ENCODE data around the gene NFIA. TPM values are rescaled to one million over a fixed set of nuclear protein-coding genes. Genes with fewer than 3 reads are reported as not detected.

Gene NFIA
- total RNA-seq, 1 donor from 2014 or later: 31.3 TPM

DNA sequence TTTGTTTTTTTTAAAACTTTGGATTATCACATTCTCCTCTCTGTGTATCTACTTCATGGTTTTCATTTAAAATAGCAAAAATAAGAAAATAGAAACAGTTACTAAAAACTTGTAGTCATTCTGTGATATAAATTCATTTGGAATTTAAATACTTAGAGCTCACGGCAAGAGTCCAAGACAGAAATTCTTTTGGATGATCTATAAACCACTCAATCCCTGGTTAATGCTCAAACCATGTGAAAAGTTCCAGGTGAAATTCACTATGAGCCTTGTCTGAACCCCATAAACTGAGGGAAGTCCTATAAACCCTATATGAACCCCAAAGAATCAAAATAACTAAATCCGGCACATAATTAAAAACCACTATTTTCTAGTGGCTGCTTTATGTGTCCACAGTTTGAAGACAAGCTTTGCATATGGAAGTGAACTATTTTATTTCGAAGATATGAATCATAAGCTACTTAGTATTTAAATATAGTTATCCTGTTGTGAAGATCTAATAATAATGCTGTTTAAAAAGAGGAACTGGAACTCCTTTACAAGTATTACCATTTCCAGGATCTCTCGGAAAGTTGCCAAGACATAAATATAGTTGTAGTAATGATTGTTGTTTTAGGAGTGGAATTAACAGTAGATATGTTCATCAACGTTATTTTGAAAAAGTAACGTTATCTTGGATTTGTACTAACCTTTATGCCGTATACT is 163.5 kb downstream of the NFIA start:
- peaks cover 8 to 31% (median 26%) of the 10 kb centered on the region in 3 donors for H3K4me1 ChIP-seq (ENCODE audit: control insufficient read depth in 3 of 3, insufficient read depth in 3 of 3, low read length in 3 of 3)
- H3K27me3 ChIP-seq (ENCODE audit: control insufficient read depth in 3 of 3, insufficient read depth in 3 of 3, low read length in 3 of 3): no peaks in the 10 kb centered on the region

DNA sequence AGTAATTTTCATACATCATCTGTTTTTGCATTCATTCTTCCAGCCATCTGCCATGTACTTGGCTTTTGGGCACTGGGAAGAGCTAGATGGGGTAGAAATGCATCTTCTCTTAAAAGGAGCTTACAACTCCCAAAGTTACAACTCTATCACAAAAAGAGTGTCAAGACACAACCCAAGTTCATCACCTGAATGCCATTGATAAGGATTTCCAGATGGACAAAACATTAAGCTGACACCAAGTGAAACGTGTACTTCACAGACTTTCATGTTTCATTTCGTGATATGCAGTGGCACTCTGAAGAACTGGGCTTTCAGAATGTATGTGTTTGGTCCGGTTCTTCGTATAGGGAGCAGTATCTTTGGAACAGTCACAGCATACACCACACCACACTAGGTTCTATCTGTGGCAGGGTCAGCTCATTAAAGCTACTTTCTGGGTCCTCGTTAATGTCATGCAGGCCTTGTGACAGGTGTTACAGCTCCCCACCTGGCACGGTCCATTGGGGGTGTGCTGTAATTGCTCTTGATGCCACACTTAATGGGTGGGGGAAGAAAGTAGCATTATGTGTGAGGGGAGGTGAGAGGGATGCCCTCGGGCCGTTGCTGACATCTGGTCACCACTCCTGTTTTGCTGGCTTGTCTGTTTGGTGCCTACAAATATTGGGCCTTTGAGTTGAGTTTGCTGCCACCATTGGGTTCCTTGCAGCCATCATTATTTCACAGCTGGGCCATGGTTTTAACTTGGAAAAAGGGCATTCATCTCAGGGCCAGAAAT is 164.9 kb downstream of the NFIA start:
- Histone ChIP-seq H3K9ac (ENCODE audit: low read depth in 1 of 3, low read length in 3 of 3) (no peak overlapping the region), H3K4me1 (ENCODE audit: control insufficient read depth in 3 of 3, insufficient read depth in 3 of 3, low read length in 3 of 3) (peaks cover 5 to 24% (median 19%) of the 10 kb centered on the region in 3 donors), H3K9me3 (ENCODE audit: control insufficient read depth in 3 of 3, low read length in 3 of 3) (no peaks in the 10 kb centered on the region), H3K27me3 (ENCODE audit: control insufficient read depth in 3 of 3, insufficient read depth in 3 of 3, low read length in 3 of 3) (no peaks in the 10 kb centered on the region), H3K36me3 (ENCODE audit: control insufficient read depth in 3 of 3, insufficient read depth in 3 of 3, low read length in 3 of 3) (no peaks in the 10 kb centered on the region), H3K4me3 (ENCODE audit: low read length in 3 of 3) (no peak overlapping the region), H3K27ac (ENCODE audit: low read depth, low read length) (no peak overlapping the region)

More for the DNA sequence above, 163.5 kb downstream of the NFIA start:
- H3K4me3 ChIP-seq (ENCODE audit: low read length in 3 of 3): no peak overlapping the region
- no peaks in the 10 kb centered on the region for H3K36me3 ChIP-seq (ENCODE audit: control insufficient read depth in 3 of 3, insufficient read depth in 3 of 3, low read length in 3 of 3)
- no peaks in the 10 kb centered on the region for H3K9me3 ChIP-seq (ENCODE audit: control insufficient read depth in 3 of 3, low read length in 3 of 3)
- H3K9ac ChIP-seq (ENCODE audit: low read depth in 1 of 3, low read length in 3 of 3): no peak overlapping the region
- no peak overlapping the region for H3K27ac ChIP-seq (ENCODE audit: low read depth, low read length)

DNA sequence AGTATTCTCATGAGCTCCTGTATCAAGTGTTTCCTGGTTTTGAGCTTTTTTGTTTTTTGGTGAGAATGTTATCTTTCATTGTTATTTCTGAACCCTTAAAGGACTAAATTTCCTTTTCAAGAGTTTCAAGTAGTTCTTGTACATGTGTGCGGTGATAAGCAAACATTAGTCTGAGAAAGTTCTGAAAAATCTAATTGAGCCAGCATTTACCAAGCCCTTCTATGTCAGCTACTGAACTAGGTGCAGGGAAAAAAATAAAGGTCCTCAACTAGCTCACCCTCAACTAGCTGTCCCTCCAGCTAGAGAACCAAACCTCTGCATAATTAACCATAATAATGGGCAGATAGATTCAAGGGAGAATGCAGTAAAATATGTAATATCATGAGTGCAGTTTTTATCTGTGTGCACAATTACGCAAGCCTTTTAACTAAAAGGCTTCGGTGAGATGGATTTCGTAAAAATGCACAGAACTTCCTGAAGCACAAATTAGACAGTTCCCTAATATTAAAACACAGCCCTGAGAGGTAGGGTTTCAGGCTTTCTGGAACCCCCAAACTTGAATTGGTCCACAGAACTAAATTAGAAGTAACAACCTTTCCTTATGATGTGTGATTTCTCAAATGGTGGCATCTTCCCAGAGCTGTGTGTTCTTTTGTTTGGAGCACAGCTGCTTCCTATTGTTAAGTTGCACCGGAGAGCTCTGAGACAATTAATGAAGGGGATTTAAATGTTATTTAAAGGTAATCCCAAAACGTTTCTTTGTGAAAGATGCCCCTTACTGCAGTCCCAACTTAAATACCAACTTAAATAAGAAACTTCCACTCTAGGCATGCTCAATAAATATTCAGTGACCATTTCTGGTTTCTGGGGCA is 165.8 kb downstream of the NFIA start:
- no peaks in the 10 kb centered on the region for H3K9me3 ChIP-seq (ENCODE audit: control insufficient read depth in 3 of 3, low read length in 3 of 3)
- H3K4me3 ChIP-seq (ENCODE audit: low read length in 3 of 3): no peak overlapping the region
- H3K27me3 ChIP-seq (ENCODE audit: control insufficient read depth in 3 of 3, insufficient read depth in 3 of 3, low read length in 3 of 3): no peaks in the 10 kb centered on the region
- H3K36me3 ChIP-seq (ENCODE audit: control insufficient read depth in 3 of 3, insufficient read depth in 3 of 3, low read length in 3 of 3): no peaks in the 10 kb centered on the region
- H3K27ac ChIP-seq (ENCODE audit: low read depth, low read length): no peak overlapping the region
- H3K9ac ChIP-seq (ENCODE audit: low read depth in 1 of 3, low read length in 3 of 3): no peak overlapping the region
- H3K4me1 ChIP-seq (ENCODE audit: control insufficient read depth in 3 of 3, insufficient read depth in 3 of 3, low read length in 3 of 3): peaks cover 10 to 23% (median 20%) of the 10 kb centered on the region in 3 donors

DNA sequence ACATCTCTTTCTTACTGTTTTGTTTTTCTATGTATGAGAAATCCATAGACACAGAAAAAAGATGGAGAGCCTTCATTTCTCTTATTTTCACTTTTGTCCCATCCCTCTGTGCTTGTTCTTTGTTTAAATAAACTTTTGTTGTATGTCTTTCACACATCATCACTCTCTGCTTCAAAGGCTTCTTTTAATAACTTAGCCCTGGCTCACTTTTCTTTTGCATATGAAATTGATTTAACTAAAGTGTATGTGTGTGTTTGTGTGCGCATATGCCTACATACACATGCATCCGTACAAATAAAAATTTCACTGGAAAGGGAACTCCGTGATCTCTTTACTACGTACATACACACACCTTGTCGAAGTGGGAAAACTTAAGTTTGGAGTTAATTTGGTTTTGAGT is 168.6 kb downstream of the NFIA start:
- Histone ChIP-seq H3K9ac (ENCODE audit: low read depth in 1 of 3, low read length in 3 of 3) (no peak overlapping the region), H3K27ac (ENCODE audit: low read depth, low read length) (no peak overlapping the region), H3K9me3 (ENCODE audit: control insufficient read depth in 3 of 3, low read length in 3 of 3) (no peaks in the 10 kb centered on the region), H3K36me3 (ENCODE audit: control insufficient read depth in 3 of 3, insufficient read depth in 3 of 3, low read length in 3 of 3) (no peaks in the 10 kb centered on the region), H3K4me1 (ENCODE audit: control insufficient read depth in 3 of 3, insufficient read depth in 3 of 3, low read length in 3 of 3) (peaks cover 28 to 40% (median 30%) of the 10 kb centered on the region in 3 donors), H3K27me3 (ENCODE audit: control insufficient read depth in 3 of 3, insufficient read depth in 3 of 3, low read length in 3 of 3) (no peaks in the 10 kb centered on the region), H3K4me3 (ENCODE audit: low read length in 3 of 3) (no peak overlapping the region)

DNA sequence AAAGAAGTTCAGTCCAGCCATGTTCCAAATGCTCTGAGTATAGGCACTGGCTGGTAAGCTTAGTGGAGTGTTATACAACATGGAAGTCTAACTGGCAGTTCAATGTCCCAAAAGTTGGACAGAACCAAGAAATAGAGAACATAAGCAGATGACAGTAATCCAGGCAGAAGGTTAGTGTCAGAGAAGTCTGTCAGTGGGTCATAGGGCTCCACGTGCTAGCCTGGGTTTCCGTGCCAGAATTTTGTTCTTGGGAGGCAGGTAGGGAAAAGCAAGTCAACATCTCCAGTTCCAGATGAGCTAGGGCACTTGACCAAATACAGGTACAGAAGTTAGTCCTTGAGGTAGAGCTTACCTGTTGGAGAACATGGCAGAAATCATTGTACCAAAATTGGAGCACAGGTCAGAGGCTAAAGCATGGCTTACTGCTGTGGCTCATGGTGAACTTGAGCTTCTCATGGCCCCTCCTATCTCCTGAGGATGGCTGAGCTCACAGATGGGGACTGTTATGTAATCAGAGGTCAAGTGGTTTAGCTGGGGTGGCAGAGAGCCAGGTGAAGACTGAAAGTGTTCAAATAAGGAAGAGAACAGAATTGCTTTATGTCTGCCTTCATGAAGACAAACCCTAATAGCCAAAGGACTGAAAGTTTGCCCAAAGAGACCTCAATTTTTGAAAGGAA is 170.8 kb downstream of the NFIA start:
- H3K27me3 ChIP-seq (ENCODE audit: control insufficient read depth in 3 of 3, insufficient read depth in 3 of 3, low read length in 3 of 3): no peaks in the 10 kb centered on the region
- no peak overlapping the region for H3K9ac ChIP-seq (ENCODE audit: low read depth in 1 of 3, low read length in 3 of 3)
- peak overlapping the region; percentile 39 for H3K27ac ChIP-seq (ENCODE audit: low read depth, low read length)
- H3K4me1 ChIP-seq (ENCODE audit: control insufficient read depth in 3 of 3, insufficient read depth in 3 of 3, low read length in 3 of 3): peaks cover 27 to 35% (median 28%) of the 10 kb centered on the region in 3 donors
- H3K9me3 ChIP-seq (ENCODE audit: control insufficient read depth in 3 of 3, low read length in 3 of 3): no peaks in the 10 kb centered on the region
- no peak overlapping the region for H3K4me3 ChIP-seq (ENCODE audit: low read length in 3 of 3)
- H3K36me3 ChIP-seq (ENCODE audit: control insufficient read depth in 3 of 3, insufficient read depth in 3 of 3, low read length in 3 of 3): no peaks in the 10 kb centered on the region

DNA sequence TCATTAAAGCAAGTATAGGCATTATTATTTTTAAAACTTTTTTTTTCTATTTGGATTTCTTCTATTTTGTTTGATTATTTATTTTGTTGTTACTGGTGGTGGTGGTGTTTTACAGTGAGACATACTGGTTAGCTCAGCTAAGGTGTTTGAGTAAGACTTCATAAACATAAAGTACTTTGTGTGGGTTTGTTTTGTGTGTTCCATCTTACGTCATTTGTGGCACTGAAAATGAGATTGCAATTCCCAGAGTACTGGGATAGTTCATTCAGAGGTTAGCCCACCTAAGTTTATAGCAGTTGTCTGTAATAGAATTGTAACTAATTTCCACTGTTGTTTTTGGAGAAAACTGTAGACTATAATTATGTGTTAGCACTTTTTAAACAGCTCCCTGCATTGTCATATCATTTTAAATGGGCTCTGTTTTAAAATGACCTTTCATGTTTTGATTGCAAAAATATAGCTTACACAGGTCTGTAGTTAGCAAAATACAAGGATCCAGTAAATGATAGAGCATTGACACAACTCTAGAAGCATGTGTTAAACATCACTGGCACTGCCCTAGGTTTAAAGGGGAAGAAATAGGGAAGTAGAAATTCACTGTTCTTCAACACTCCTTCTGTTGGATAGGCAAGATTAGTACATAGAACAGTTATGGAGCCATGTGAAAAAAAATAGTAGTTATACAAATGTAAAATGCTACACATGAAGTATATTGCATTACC is 171.7 kb downstream of the NFIA start:
- H3K9me3 ChIP-seq (ENCODE audit: control insufficient read depth in 3 of 3, low read length in 3 of 3): no peaks in the 10 kb centered on the region
- H3K27ac ChIP-seq (ENCODE audit: low read depth, low read length): peak overlapping the region; percentile 79
- H3K4me1 ChIP-seq (ENCODE audit: control insufficient read depth in 3 of 3, insufficient read depth in 3 of 3, low read length in 3 of 3): peaks cover 27 to 36% (median 28%) of the 10 kb centered on the region in 3 donors
- no peaks in the 10 kb centered on the region for H3K36me3 ChIP-seq (ENCODE audit: control insufficient read depth in 3 of 3, insufficient read depth in 3 of 3, low read length in 3 of 3)
- no peaks in the 10 kb centered on the region for H3K27me3 ChIP-seq (ENCODE audit: control insufficient read depth in 3 of 3, insufficient read depth in 3 of 3, low read length in 3 of 3)
- peak overlapping the region in 1 of 3 donors; percentile 54 for H3K9ac ChIP-seq (ENCODE audit: low read depth in 1 of 3, low read length in 3 of 3)
- H3K4me3 ChIP-seq (ENCODE audit: low read length in 3 of 3): peak overlapping the region; percentile 52 to 64 (median 63)

DNA sequence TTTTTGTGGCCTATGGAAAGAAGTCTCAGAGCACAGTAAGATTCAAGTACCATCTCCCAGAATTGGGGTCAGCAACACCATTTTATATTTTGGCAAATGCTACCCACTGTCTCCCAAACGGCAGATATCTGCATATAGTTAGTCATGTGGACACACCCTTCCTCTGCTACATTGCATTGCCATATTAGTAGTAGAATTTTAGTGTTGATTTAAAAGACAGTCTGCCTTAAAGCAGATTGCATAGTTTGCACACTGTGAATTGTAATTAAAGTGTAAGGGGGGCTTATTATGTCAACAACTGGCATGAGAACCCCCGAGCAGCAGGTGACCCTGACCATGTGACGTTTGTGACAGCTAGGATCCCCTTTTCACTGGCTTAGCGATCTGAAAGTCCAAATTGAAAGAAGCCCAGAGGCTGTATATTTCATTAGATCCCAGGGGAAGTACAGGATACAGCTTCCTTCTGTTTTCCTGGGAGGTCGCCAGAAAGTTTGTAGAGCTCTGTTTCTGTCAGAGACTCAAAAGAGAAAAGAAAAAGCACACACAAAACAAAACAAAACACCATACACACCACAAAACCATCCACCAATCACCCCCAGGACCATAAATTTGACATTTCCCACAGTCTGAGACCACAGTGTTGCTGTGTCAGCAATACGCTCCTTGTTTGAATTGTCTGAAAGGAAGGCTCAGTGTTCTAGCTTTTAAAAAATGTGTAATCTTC is 172.4 kb downstream of the NFIA start:
- Histone ChIP-seq H3K36me3 (ENCODE audit: control insufficient read depth in 3 of 3, insufficient read depth in 3 of 3, low read length in 3 of 3) (no peaks in the 10 kb centered on the region), H3K4me1 (ENCODE audit: control insufficient read depth in 3 of 3, insufficient read depth in 3 of 3, low read length in 3 of 3) (peaks cover 34 to 39% (median 35%) of the 10 kb centered on the region in 3 donors), H3K9me3 (ENCODE audit: control insufficient read depth in 3 of 3, low read length in 3 of 3) (no peaks in the 10 kb centered on the region), H3K4me3 (ENCODE audit: low read length in 3 of 3) (peak overlapping the region; percentile 52 to 64 (median 63)), H3K9ac (ENCODE audit: low read depth in 1 of 3, low read length in 3 of 3) (peak overlapping the region; percentile 50 to 65 (median 54)), H3K27me3 (ENCODE audit: control insufficient read depth in 3 of 3, insufficient read depth in 3 of 3, low read length in 3 of 3) (no peaks in the 10 kb centered on the region), H3K27ac (ENCODE audit: low read depth, low read length) (peak overlapping the region; percentile 79)

DNA sequence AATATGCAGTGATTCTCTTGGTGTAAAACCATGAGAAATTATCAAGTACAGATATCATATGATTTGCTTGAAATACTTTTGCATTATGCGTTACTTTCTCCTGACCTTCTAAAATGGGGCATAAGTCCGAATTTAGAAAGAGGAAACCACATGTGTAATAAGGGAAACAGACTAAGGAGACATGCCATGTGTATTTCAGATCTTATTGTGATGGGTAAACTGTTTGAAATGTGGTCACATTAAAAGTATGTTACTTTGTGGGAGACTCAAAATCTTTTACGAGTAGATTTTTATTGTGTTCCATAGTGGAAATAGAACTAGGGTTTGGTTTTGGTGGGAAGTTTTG is 173.0 kb downstream of the NFIA start:
- no peaks in the 10 kb centered on the region for H3K36me3 ChIP-seq (ENCODE audit: control insufficient read depth in 3 of 3, insufficient read depth in 3 of 3, low read length in 3 of 3)
- no peaks in the 10 kb centered on the region for H3K27me3 ChIP-seq (ENCODE audit: control insufficient read depth in 3 of 3, insufficient read depth in 3 of 3, low read length in 3 of 3)
- H3K4me3 ChIP-seq (ENCODE audit: low read length in 3 of 3): peak overlapping the region; percentile 52 to 64 (median 63)
- peaks cover 34 to 40% (median 37%) of the 10 kb centered on the region in 3 donors for H3K4me1 ChIP-seq (ENCODE audit: control insufficient read depth in 3 of 3, insufficient read depth in 3 of 3, low read length in 3 of 3)
- peak overlapping the region in 2 of 3 donors; percentile 50 to 54 for H3K9ac ChIP-seq (ENCODE audit: low read depth in 1 of 3, low read length in 3 of 3)
- no peaks in the 10 kb centered on the region for H3K9me3 ChIP-seq (ENCODE audit: control insufficient read depth in 3 of 3, low read length in 3 of 3)
- H3K27ac ChIP-seq (ENCODE audit: low read depth, low read length): peak overlapping the region; percentile 79

All from skeletal muscle tissue (tissue), 4 donors.